HG03575 (cell line): ENCODE measurements around the gene PTPRZ1.

Experiments
- ATAC-seq: cut with Tn5 transposase; IDR thresholded peaks from one replicate; pipeline ENCODE4 v1.9.1; 2021; ENCODE audit not compliant: unreplicated experiment, insufficient number of reproducible peaks, low FRiP score; ENCODE audit errors: extremely low read depth

Gene PTPRZ1

DNA sequence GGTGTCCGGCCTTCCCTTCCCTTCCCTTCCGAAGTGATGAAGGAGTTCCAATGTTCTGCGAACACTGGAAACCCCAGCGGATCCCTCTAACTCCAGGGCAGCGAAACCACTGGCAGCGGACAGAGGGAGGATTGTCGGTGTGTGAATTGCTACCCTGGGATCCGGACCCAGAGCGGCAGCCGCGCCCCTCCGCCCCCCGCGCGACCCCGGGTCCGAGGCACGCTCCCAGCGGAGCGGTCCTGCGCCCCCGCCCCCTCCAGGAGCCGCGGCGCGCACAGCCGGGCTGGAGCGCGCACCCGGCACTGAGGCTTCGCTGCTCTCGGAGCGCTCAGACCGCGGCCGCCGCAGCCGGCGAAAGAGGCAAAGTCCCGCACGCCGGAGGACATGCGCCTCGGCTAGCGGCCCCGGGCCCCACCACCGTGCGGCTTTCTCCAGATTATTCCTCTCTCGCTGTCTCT lies at the start of gene PTPRZ1:
TSS of gene PTPRZ1 (plus strand) at position 331 of the 458 bp plus-strand sequence. CDS start 339 bp downstream, outside the sequence.
- ATAC-seq = no peak

GRCh38 chr7:121824276-121824675 lies 48.7 kb upstream of the PTPRZ1 start:
- no peak for ATAC-seq

- ATAC-seq = no peak
Observed at GRCh38 chr7:121831351-121831750, 41.6 kb upstream of the PTPRZ1 start.

DNA sequence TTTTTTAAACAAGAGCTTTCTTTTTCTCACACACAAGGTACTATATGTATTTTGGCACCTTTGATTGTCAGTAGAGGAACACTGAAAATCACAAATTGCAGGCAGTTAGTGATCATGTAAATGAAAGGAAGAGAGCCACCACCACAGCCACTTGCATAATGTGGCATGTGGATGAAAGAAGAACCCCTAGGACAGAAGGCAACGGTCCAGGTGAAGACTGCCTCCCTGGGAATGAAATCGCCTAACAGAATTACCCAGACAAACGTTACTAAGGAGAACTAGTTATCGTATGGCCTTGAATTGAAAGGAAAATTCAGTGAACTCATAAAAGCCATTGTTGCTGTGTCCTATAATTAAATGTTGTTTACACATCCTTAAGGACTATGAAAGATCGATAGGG lies 41.2 kb upstream of the PTPRZ1 start:
- no peak for ATAC-seq

- ATAC-seq = no peak
Observed at GRCh38 chr7:121832347-121832746, 40.6 kb upstream of the PTPRZ1 start.

- no peak for ATAC-seq
Observed at GRCh38 chr7:121833991-121834390, 39.0 kb upstream of the PTPRZ1 start.

- no peak for ATAC-seq
Observed at GRCh38 chr7:121837462-121837861, 35.5 kb upstream of the PTPRZ1 start.

DNA sequence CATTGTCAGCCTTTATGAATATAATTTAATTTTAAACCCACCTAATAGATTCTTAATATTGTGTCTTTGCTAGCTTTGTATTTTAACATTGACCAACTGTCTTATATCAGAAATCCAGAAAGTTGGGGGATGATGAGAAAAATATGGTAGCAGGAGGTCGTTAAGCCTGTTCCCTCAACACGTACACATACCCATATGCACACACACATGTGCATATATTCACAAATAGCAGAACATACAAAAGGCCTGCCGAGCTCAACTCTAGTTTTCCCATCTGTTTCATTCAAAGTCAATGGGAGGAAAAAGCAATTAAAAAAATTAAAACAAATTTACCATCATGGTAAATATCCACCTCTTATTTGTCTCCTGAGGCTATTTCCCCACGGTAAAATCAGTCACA lies 25.9 kb upstream of the PTPRZ1 start:
- ATAC-seq = no peak

DNA sequence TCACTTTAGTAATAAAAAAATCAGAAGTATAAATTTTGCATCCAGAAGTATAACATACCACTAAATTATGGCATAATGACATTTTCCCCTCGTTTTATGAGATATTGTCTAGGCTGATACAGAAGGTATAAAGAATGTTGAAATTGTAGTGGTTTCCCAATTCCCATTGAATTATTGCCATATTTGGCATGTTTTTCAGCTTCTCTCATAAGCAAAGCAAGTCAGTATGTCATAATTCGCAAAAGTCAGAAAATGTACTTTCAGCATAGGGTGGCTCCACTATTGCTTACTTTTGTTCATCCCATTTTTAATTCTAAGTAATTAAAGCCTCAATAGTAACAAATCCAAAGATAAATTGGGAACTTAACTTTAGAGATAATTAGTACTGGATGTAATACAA lies 19.7 kb upstream of the PTPRZ1 start:
- ATAC-seq = no peak

- ATAC-seq = no peak
Observed at GRCh38 chr7:121860953-121861352, 12.0 kb upstream of the PTPRZ1 start.

DNA sequence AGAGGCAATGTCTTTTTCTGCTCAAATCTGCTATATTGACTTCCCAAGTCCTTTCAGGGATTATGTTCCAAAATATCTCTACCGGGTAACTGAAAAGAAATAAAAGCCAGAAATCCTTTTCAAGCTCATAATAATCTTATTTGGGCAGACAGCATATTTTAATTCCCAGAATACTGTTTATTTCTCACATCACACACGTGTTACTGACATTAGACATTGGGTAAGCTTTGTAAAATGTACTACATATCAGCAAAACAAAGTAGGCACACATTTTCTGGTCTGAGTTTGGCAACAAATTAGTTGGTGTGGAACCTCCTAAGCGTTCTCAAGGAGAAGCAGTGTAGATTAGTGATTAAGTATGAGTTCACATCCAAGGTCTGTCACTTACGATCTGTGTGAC lies 10.4 kb upstream of the PTPRZ1 start:
- no peak for ATAC-seq

DNA sequence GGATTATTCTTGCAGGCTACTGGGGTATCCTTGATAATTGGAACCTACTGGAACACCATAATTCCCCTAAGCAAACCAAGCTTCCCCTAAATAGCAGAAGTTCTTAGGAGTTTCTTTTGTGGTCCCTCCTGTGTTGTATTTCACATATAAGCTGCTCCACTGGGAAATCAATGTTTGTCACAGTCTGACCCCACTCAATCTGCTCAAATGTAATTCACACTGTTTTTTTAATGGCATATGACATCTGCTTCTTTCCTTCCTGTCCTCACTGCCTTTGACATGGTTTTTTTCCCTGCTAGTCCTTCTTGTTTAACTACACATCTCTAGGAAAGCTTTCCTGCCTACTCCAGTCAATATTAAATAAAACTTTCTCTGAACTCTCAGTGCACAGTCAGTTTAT lies 1.8 kb upstream of the PTPRZ1 start:
- ATAC-seq = no peak

DNA sequence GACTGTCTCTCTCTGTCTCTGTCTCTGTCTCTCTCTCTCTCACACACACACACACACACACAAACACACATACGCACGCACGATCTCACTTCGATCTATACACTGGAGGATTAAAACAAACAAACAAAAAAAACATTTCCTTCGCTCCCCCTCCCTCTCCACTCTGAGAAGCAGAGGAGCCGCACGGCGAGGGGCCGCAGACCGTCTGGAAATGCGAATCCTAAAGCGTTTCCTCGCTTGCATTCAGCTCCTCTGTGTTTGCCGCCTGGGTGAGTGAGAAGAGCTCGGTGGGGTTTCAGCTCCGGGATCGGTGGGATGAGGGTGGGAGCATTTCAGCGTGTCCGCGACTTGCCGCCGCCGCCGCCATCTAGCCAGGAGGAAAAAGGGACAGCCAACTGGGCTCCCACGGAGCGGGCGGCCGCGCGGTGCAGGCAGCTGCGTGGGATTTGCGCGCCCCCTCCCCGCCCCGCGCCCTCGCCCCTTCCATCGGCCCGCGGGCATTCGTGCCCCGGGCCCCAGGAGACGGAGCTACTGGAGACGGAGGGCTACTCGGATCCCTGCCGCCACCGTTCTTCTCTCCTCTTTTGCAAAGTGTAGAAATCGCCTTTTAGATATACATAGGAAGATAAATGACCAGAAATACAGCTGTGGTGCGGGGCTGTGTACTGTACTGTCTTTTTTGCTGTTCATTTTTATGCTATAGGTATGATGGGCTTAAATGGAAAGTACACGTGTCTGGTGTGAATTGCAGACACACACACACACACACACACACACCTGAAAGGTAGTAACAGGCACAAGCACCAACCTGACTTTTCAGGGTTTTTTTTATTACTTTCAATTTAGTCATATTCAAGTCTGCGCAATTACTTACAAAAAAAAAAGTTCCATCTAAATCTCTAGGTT lies 581 bp downstream of the PTPRZ1 start:
- no peak for ATAC-seq

- no peak for ATAC-seq
Observed at GRCh38 chr7:121874298-121874697, 1.3 kb downstream of the PTPRZ1 start.

- no peak for ATAC-seq
Observed at GRCh38 chr7:121875203-121875602, 2.2 kb downstream of the PTPRZ1 start.

GRCh38 chr7:121876656-121877500 lies 3.9 kb downstream of the PTPRZ1 start:
- no peak for ATAC-seq

DNA sequence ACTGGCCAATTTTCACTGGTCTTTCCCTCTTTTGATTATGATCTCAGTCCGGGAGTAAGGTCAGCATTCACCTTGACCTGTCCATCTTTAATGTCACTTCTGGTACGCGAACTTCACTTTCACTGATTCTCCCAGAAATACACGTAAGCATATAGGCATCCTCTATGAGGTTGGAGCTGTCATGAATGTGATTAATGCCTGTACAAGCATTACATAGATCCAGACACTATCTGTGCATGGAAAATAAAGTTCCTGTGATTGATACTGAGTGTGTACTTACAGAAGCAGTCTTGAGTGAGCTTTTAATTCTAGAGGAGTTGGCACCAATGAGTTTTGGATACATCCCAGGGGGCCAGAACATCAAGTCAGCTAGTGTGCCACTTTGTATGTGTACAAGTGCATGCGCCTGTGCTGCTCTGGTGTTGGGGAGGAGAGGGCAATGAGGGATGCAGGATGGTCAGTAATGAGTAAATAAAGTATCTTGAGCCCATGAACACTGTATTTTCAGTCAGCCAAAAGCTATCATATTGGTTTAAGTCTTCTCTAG lies 6.0 kb downstream of the PTPRZ1 start:
- no peak for ATAC-seq

DNA sequence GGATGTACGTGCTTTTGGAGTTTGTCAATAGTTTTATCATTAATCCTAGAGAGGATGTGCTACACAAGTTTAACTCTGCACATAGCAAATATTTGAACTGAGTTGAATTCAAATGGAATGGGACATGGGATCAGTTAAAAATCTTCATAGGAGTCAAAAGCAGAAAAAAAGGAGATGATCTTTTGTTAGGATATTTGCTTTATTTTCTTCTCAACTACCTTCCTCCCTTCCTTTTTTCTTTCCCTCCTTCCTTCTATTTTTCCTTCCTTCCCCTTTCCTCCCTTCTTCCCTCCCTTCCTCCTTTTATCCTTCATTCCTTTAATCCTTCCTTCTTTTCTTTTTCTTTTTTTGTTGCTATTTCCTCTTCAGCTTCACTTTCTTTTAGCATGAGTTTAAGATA lies 6.6 kb downstream of the PTPRZ1 start:
- no peak for ATAC-seq

DNA sequence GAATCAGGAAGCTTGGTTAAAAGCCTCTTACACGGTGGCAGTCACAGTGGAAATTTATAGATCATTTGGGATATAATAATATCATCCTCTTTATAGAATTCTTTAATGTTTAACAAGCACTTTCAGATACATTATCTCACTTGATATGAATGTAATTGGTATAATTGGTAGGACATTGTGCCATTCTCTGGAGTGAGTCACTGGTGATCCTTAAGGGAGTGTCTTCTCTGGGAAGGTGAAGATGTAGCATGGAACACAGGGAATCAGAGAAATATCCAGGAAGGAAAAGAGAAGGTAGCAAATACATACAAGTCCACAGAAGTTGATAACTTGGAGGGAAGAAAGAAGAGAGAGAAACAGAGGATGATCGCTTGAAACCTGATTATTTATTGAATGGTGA lies 9.8 kb downstream of the PTPRZ1 start:
- ATAC-seq = no peak
